Subcutaneous abdominal adipose tissue (tissue), 5 donors: Measurements from ENCODE around the gene C10orf88.

Experiments
- H3K27ac ChIP-seq: one replicate; pipeline ENCODE4 v1.7.0; 2013; ENCODE audit warnings: low read depth, mild to moderate bottlenecking, inconsistent platforms, low read length, moderate library complexity
- H3K27me3 ChIP-seq, 5 donors: one replicate each; pipeline ENCODE4 v1.7.0; 2013; ENCODE audit warnings: low read length in 5 of 5, inconsistent platforms in 1 of 5; ENCODE audit not compliant: control insufficient read depth in 5 of 5, insufficient read depth in 4 of 5
- H3K36me3 ChIP-seq, 5 donors: one replicate each; pipeline ENCODE4 v1.7.0; 2013; ENCODE audit warnings: low read length in 5 of 5; ENCODE audit not compliant: control insufficient read depth in 5 of 5, insufficient read depth in 5 of 5
- H3K4me1 ChIP-seq, 5 donors: one replicate each; pipeline ENCODE4 v1.7.0; 2013; ENCODE audit warnings: low read length in 5 of 5, mild to moderate bottlenecking in 3 of 5, moderate library complexity in 1 of 5; ENCODE audit not compliant: control insufficient read depth in 5 of 5, insufficient read depth in 5 of 5
- H3K4me3 ChIP-seq, 5 donors: one replicate each; pipeline ENCODE4 v1.7.0; 2013; ENCODE audit warnings: low read length in 5 of 5, low read depth in 1 of 5
- H3K9ac ChIP-seq, 5 donors: one replicate each; pipeline ENCODE4 v1.7.0; 2013; ENCODE audit warnings: low read length in 5 of 5, mild to moderate bottlenecking in 4 of 5, moderate library complexity in 3 of 5
- H3K9me3 ChIP-seq, 5 donors: one replicate each; pipeline ENCODE4 v1.7.0; 2013; ENCODE audit warnings: low read length in 5 of 5; ENCODE audit not compliant: control insufficient read depth in 5 of 5
- donor health status: healthy.
- donor health status: healthy.
- donor health status: healthy.
- donor health status: healthy.
- donor health status: healthy.

C10orf88 gene

GRCh38 chr10:122953902-122954730 is at the start of gene C10orf88:
Gene C10orf88 (minus strand): TSS chr10:122954227. CDS start chr10:122954178, 49 bp downstream.
- Histone ChIP-seq H3K9me3 (peaks cover 0 to 4% (median 0%) of the 10 kb centered on the region in 5 donors), H3K27ac (no peak within 1 kb of the TSS), H3K9ac (peak within 1 kb of the TSS in 4 of 5 donors; percentile 75 to 89 (median 84)), H3K4me1 (peaks cover 4 to 19% (median 13%) of the 10 kb centered on the region in 5 donors), H3K4me3 (peak within 1 kb of the TSS; percentile 77 to 86 (median 82)), H3K27me3 (no peaks in the 10 kb centered on the region), H3K36me3 (peaks cover 3 to 6% (median 3%) of the 10 kb centered on the region in 5 donors)

- Histone ChIP-seq H3K27ac (no peak overlapping the region), H3K4me1 (peaks cover 0 to 5% (median under 1%) of the 10 kb centered on the region in 5 donors), H3K9me3 (no peaks in the 10 kb centered on the region), H3K4me3 (no peak overlapping the region), H3K27me3 (no peaks in the 10 kb centered on the region), H3K36me3 (peaks cover 9 to 17% (median 10%) of the 10 kb centered on the region in 5 donors), H3K9ac (no peak overlapping the region)
These were observed 47.3 kb upstream of the C10orf88 start for GRCh38 chr10:123001370-123001769.

- peaks cover 12 to 27% (median 19%) of the 10 kb centered on the region in 5 donors for H3K36me3 ChIP-seq
- no peak overlapping the region for H3K9ac ChIP-seq
- H3K27ac ChIP-seq, result no peak overlapping the region
- no peak overlapping the region for H3K4me3 ChIP-seq
- H3K9me3 ChIP-seq, result no peaks in the 10 kb centered on the region
- peaks cover 0 to 3% (median 0%) of the 10 kb centered on the region in 5 donors for H3K4me1 ChIP-seq
- H3K27me3 ChIP-seq, result no peaks in the 10 kb centered on the region
These were observed 46.1 kb upstream of the C10orf88 start for GRCh38 chr10:123000155-123000554.

- Histone ChIP-seq H3K4me1 (peaks cover 0 to 3% (median 0%) of the 10 kb centered on the region in 5 donors), H3K27ac (no peak overlapping the region), H3K4me3 (no peak overlapping the region), H3K9me3 (no peaks in the 10 kb centered on the region), H3K27me3 (no peaks in the 10 kb centered on the region), H3K9ac (no peak overlapping the region), H3K36me3 (peaks cover 19 to 34% (median 27%) of the 10 kb centered on the region in 5 donors)
These were observed 45.3 kb upstream of the C10orf88 start for GRCh38 chr10:122999347-122999746.

GRCh38 chr10:122998934-122999333 is 44.9 kb upstream of the C10orf88 start:
- Histone ChIP-seq H3K27me3 (no peaks in the 10 kb centered on the region), H3K9ac (no peak overlapping the region), H3K4me3 (no peak overlapping the region), H3K36me3 (peaks cover 21 to 38% (median 32%) of the 10 kb centered on the region in 5 donors), H3K27ac (no peak overlapping the region), H3K4me1 (peaks cover 0 to 3% (median 0%) of the 10 kb centered on the region in 5 donors), H3K9me3 (no peaks in the 10 kb centered on the region)

GRCh38 chr10:122998360-122998917 is 44.4 kb upstream of the C10orf88 start:
- H3K27me3 ChIP-seq, result no peaks in the 10 kb centered on the region
- no peak overlapping the region for H3K4me3 ChIP-seq
- H3K9ac ChIP-seq, result no peak overlapping the region
- peaks cover 21 to 42% (median 36%) of the 10 kb centered on the region in 5 donors for H3K36me3 ChIP-seq
- H3K4me1 ChIP-seq, result peaks cover 0 to 3% (median 0%) of the 10 kb centered on the region in 5 donors
- no peak overlapping the region for H3K27ac ChIP-seq
- no peaks in the 10 kb centered on the region for H3K9me3 ChIP-seq

- peaks cover 25 to 42% (median 36%) of the 10 kb centered on the region in 5 donors for H3K36me3 ChIP-seq
- H3K9me3 ChIP-seq, result no peaks in the 10 kb centered on the region
- H3K9ac ChIP-seq, result no peak overlapping the region
- no peak overlapping the region for H3K27ac ChIP-seq
- H3K4me3 ChIP-seq, result no peak overlapping the region
- H3K27me3 ChIP-seq, result no peaks in the 10 kb centered on the region
- H3K4me1 ChIP-seq, result peaks cover 0 to 3% (median 0%) of the 10 kb centered on the region in 5 donors
These were observed 43.8 kb upstream of the C10orf88 start for GRCh38 chr10:122997864-122998263.

GRCh38 chr10:122995936-122996335 is 41.9 kb upstream of the C10orf88 start:
- H3K4me3 ChIP-seq, result no peak overlapping the region
- H3K27me3 ChIP-seq, result no peaks in the 10 kb centered on the region
- no peak overlapping the region for H3K27ac ChIP-seq
- no peak overlapping the region for H3K9ac ChIP-seq
- no peaks in the 10 kb centered on the region for H3K9me3 ChIP-seq
- H3K4me1 ChIP-seq, result peaks cover 0 to 3% (median 0%) of the 10 kb centered on the region in 5 donors
- peaks cover 28 to 51% (median 37%) of the 10 kb centered on the region in 5 donors for H3K36me3 ChIP-seq

- H3K27ac ChIP-seq, result no peak overlapping the region
- H3K4me3 ChIP-seq, result no peak overlapping the region
- no peaks in the 10 kb centered on the region for H3K9me3 ChIP-seq
- H3K27me3 ChIP-seq, result no peaks in the 10 kb centered on the region
- peaks cover 28 to 51% (median 37%) of the 10 kb centered on the region in 5 donors for H3K36me3 ChIP-seq
- no peaks in the 10 kb centered on the region for H3K4me1 ChIP-seq
- H3K9ac ChIP-seq, result no peak overlapping the region
These were observed 39.8 kb upstream of the C10orf88 start for GRCh38 chr10:122993797-122994336.
